H1 (cell line): ENCODE data around the gene SEMA6D. TPM values are rescaled to one million over a fixed set of nuclear protein-coding genes. Genes with fewer than 3 reads are reported as not detected.

ENCODE experiments used
- CTCF ChIA-PET: fragments of 300-600 bp; sonication (Branson Sonifier 250); formaldehyde crosslinking; loops from one replicate; lab custom pipeline; 2021; ENCODE audit not compliant: partially characterized antibody; lab: Charles Lee
- POLR2A ChIA-PET: fragments of 300-600 bp; sonication (Branson Sonifier 250); formaldehyde crosslinking; loops from one replicate; lab custom pipeline; 2021; ENCODE audit warnings: inconsistent platforms; ENCODE audit not compliant: partially characterized antibody; lab: Charles Lee
- DNase-seq, 2 experiments: peaks; one replicate each; pipeline versions ENCODE4 v3.0.0 to v3.0.0-alpha.2; 2010 to 2022; ENCODE audit warnings: low spot score in 2 of 2, low read depth in 1 of 2, mixed read lengths in 1 of 2
- FAIRE-seq: peaks from 2 replicates; lab custom pipeline; 2011; peaks lifted over from hg19 to GRCh38; lab: Jason Lieb, UNC
- H2AFZ ChIP-seq: 2 replicates; pipeline ENCODE4 v1.8.1; 2012; ENCODE audit warnings: low read length, inconsistent platforms
- H2AK5ac ChIP-seq: 2 replicates; pipeline ENCODE4 v1.6.1; 2013; ENCODE audit warnings: low read depth, low read length
- H2BK120ac ChIP-seq: replicated peaks from 2 replicates; pipeline ENCODE3; 2013; ENCODE audit warnings: low read depth, low read length, inconsistent platforms
- H2BK12ac ChIP-seq: 2 replicates; pipeline ENCODE4 v1.6.1; 2013; ENCODE audit warnings: low read depth, low read length
- H2BK15ac ChIP-seq: 2 replicates; pipeline ENCODE4 v1.6.1; 2013; ENCODE audit warnings: low read length
- H2BK20ac ChIP-seq: 2 replicates; pipeline ENCODE4 v1.6.1; 2013; ENCODE audit warnings: low read length
- H2BK5ac ChIP-seq: 2 replicates; pipeline ENCODE4 v1.6.1; 2013; ENCODE audit warnings: low read depth, low read length
- H3K14ac ChIP-seq: 2 replicates; pipeline ENCODE4 v1.6.1; 2013; ENCODE audit warnings: inconsistent platforms; ENCODE audit not compliant: insufficient read length
- H3K18ac ChIP-seq: 2 replicates; pipeline ENCODE4 v1.6.1; 2013; ENCODE audit warnings: low read length; ENCODE audit errors: extremely low read depth
- H3K23ac ChIP-seq: 2 replicates; pipeline ENCODE4 v1.6.1; 2013; ENCODE audit warnings: inconsistent platforms; ENCODE audit not compliant: insufficient read length
- H3K23me2 ChIP-seq: 2 replicates; pipeline ENCODE4 v1.6.1; 2013; ENCODE audit warnings: low read depth, low read length
- H3K27ac ChIP-seq: 2 replicates; pipeline ENCODE4 v1.6.1; 2011; ENCODE audit warnings: low read depth, low read length, inconsistent platforms
- H3K27me3 ChIP-seq, 4 experiments: replicated peaks in 1 of 4; 1 replicate in 1 of 4; 2 replicates in 3 of 4; pipeline versions ENCODE4 v1.6.1 to v1.8.1; 2011 to 2013; ENCODE audit warnings: low read length in 3 of 4, mild to moderate bottlenecking in 3 of 4, inconsistent platforms in 2 of 4, mixed read lengths in 2 of 4, moderate library complexity in 1 of 4; ENCODE audit not compliant: control insufficient read depth in 3 of 4, insufficient read depth in 3 of 4; ENCODE audit errors: extremely low read depth in 1 of 4
- H3K36me3 ChIP-seq, 4 experiments: 2 replicates each; pipeline versions ENCODE4 v1.6.1 to v1.8.1; 2011 to 2013; ENCODE audit warnings: mild to moderate bottlenecking in 4 of 4, low read length in 3 of 4, moderate library complexity in 2 of 4, control low read depth in 1 of 4, inconsistent platforms in 1 of 4; ENCODE audit not compliant: insufficient read depth in 4 of 4, control insufficient read depth in 2 of 4
- H3K4ac ChIP-seq: replicated peaks from 2 replicates; pipeline ENCODE3; 2013; ENCODE audit warnings: low read length, low read depth, mixed read lengths, inconsistent platforms; ENCODE audit not compliant: insufficient read length
- H3K4me1 ChIP-seq, 4 experiments: replicated peaks in 1 of 4; 1 replicate in 1 of 4; 2 replicates in 3 of 4; pipeline versions ENCODE4 v1.6.1 to v1.8.1; 2011 to 2013; ENCODE audit warnings: low read length in 3 of 4, inconsistent platforms in 2 of 4, mixed read lengths in 1 of 4; ENCODE audit not compliant: insufficient read depth in 4 of 4, control insufficient read depth in 3 of 4
- H3K4me2 ChIP-seq, 2 experiments: 2 replicates each; pipeline versions ENCODE4 v1.6.1 to v1.8.1; 2011 to 2013; ENCODE audit warnings: low read depth in 2 of 2, low read length in 2 of 2, control low read depth in 1 of 2, inconsistent platforms in 1 of 2, mild to moderate bottlenecking in 1 of 2; ENCODE audit not compliant: insufficient read depth in 1 of 2
- H3K4me3 ChIP-seq, 4 experiments: fragments of 200-600, 300-600 bp in 1 of 4; sonication (generic), shearing (Covaris generic), sonication (Bioruptor Twin) in 1 of 4; 2 replicates each; pipeline versions ENCODE4 v1.5.1 to v1.8.1; 2011 to 2016; ENCODE audit warnings: low read length in 4 of 4, low read depth in 3 of 4, control low read depth in 2 of 4, inconsistent platforms in 2 of 4, mild to moderate bottlenecking in 2 of 4, mixed read lengths in 1 of 4, moderate library complexity in 1 of 4; ENCODE audit not compliant: insufficient read depth in 2 of 4; ENCODE audit errors: extremely low read depth in 1 of 4
- H3K56ac ChIP-seq: replicated peaks from 2 replicates; pipeline ENCODE3; 2013; ENCODE audit warnings: low read depth, mild to moderate bottlenecking, mixed read lengths, low read length, inconsistent platforms; ENCODE audit not compliant: insufficient read length
- H3K79me1 ChIP-seq: 2 replicates; pipeline ENCODE4 v1.6.1; 2013; ENCODE audit warnings: low read depth, low read length, control low read depth
- H3K79me2 ChIP-seq, 2 experiments: 2 replicates each; pipeline versions ENCODE4 v1.6.1 to v1.8.1; 2012 to 2013; ENCODE audit warnings: low read length in 2 of 2, mild to moderate bottlenecking in 2 of 2, inconsistent platforms in 1 of 2; ENCODE audit not compliant: insufficient read depth in 2 of 2, control insufficient read depth in 1 of 2
- H3K9ac ChIP-seq, 4 experiments: replicated peaks in 1 of 4; 1 replicate in 1 of 4; 2 replicates in 3 of 4; pipeline versions ENCODE4 v1.6.1 to v1.8.1; 2011 to 2013; ENCODE audit warnings: low read depth in 3 of 4, low read length in 3 of 4, control low read depth in 2 of 4, mild to moderate bottlenecking in 2 of 4, moderate library complexity in 2 of 4, inconsistent platforms in 1 of 4; ENCODE audit errors: extremely low read depth in 1 of 4
- H3K9me3 ChIP-seq, 2 experiments: 2 replicates each; pipeline versions ENCODE4 v1.6.1 to v1.8.1; 2012 to 2013; ENCODE audit warnings: mild to moderate bottlenecking in 2 of 2, moderate library complexity in 2 of 2, control low read depth in 1 of 2, inconsistent platforms in 1 of 2, low read depth in 1 of 2, low read length in 1 of 2, mixed read lengths in 1 of 2; ENCODE audit not compliant: insufficient read depth in 2 of 2
- H4K20me1 ChIP-seq, 2 experiments: replicated peaks in 1 of 2; 2 replicates each; pipeline versions ENCODE3 to v1.8.1; 2011 to 2013; ENCODE audit warnings: inconsistent platforms in 2 of 2, low read length in 2 of 2, mild to moderate bottlenecking in 1 of 2; ENCODE audit not compliant: insufficient read depth in 2 of 2, control insufficient read depth in 1 of 2
- H4K5ac ChIP-seq: 2 replicates; pipeline ENCODE4 v1.6.1; 2013; ENCODE audit warnings: low read length, low read depth, mixed read lengths, inconsistent platforms; ENCODE audit not compliant: insufficient read length
- H4K8ac ChIP-seq: 2 replicates; pipeline ENCODE4 v1.8.0; 2013; ENCODE audit warnings: mild to moderate bottlenecking, moderate library complexity, low read length, inconsistent platforms; ENCODE audit not compliant: insufficient read depth; ENCODE audit errors: extremely low read depth
- H4K91ac ChIP-seq: replicated peaks from 2 replicates; pipeline ENCODE3; 2013; ENCODE audit warnings: low read length, mixed read lengths, inconsistent platforms; ENCODE audit not compliant: insufficient read length
- WGBS, 2 experiments: shearing (Covaris generic) in 1 of 2; methylation state at CpG; one replicate each; pipeline versions ENCODE4 v1.1.6 to v1.1.7; 2013 to 2015; ENCODE audit warnings: low lambda C conversion rate in 2 of 2, mixed read lengths in 2 of 2, inconsistent platforms in 1 of 2, low coverage in 1 of 2, missing lambda C conversion rate in 1 of 2; ENCODE audit not compliant: insufficient replicate concordance in 2 of 2, insufficient coverage in 1 of 2, insufficient read length in 1 of 2; ENCODE audit errors: extremely low coverage in 1 of 2, missing lambda C conversion rate in 1 of 2; 5-methylcytosine and 5-hydroxymethylcytosine counted together
- long read RNA-seq, 2 experiments: library from RNA in 1 of 2; library from capped mRNA in 1 of 2; stranded (forward); transcript quantifications; one replicate each; pipeline ENCODE4 v2.0.0, GENCODE V29; 2021; ENCODE audit warnings: inconsistent platforms in 1 of 2
- polyA minus RNA-seq, 3 experiments: library from RNA; depleted of rRNA, polyadenylated mRNA; stranded (reverse); fragments of >200 nt; gene quantifications; 1 replicate in 2 of 3; 2 replicates in 1 of 3; pipeline ENCODE4 v1.2.3, GENCODE V29; 2011
- polyA plus RNA-seq, 7 experiments: library from polyadenylated mRNA; depleted of rRNA in 3 of 7; stranded (reverse) in 5 of 7; unstranded in 2 of 7; fragments of >200 nt in 5 of 7; fragments of 200-250 nt in 2 of 7; gene quantifications; 1 replicate in 5 of 7; 2 replicates in 1 of 7; 4 replicates in 1 of 7; pipeline versions ENCODE4 v1.2.1 to v1.2.3, GENCODE V29; 2011 to 2013; ENCODE audit warnings: missing spikeins in 2 of 7, mixed read lengths in 2 of 7
- total RNA-seq: library from RNA; stranded (reverse); fragmentation: NEBNext Ultra II Directional; extraction: Animal tissue kit (Norgen Biotek cat#: 25700); gene quantifications from 2 replicates; pipeline ENCODE4 v1.2.1, GENCODE V29; 2021
- TF ChIP-seq, protein P1 (sequence below), 3 experiments: IDR thresholded peaks; 1 replicate in 2 of 3; 2 replicates in 1 of 3; pipeline versions ENCODE4 v1.5.1 to v1.6.1; 2011; ENCODE audit warnings: low read length in 3 of 3, mild to moderate bottlenecking in 3 of 3, inconsistent platforms in 2 of 3, low read depth in 1 of 3, moderate library complexity in 1 of 3; ENCODE audit not compliant: insufficient read depth in 1 of 3; ENCODE audit errors: control extremely low read depth in 1 of 3

SEMA6D gene, protein sequence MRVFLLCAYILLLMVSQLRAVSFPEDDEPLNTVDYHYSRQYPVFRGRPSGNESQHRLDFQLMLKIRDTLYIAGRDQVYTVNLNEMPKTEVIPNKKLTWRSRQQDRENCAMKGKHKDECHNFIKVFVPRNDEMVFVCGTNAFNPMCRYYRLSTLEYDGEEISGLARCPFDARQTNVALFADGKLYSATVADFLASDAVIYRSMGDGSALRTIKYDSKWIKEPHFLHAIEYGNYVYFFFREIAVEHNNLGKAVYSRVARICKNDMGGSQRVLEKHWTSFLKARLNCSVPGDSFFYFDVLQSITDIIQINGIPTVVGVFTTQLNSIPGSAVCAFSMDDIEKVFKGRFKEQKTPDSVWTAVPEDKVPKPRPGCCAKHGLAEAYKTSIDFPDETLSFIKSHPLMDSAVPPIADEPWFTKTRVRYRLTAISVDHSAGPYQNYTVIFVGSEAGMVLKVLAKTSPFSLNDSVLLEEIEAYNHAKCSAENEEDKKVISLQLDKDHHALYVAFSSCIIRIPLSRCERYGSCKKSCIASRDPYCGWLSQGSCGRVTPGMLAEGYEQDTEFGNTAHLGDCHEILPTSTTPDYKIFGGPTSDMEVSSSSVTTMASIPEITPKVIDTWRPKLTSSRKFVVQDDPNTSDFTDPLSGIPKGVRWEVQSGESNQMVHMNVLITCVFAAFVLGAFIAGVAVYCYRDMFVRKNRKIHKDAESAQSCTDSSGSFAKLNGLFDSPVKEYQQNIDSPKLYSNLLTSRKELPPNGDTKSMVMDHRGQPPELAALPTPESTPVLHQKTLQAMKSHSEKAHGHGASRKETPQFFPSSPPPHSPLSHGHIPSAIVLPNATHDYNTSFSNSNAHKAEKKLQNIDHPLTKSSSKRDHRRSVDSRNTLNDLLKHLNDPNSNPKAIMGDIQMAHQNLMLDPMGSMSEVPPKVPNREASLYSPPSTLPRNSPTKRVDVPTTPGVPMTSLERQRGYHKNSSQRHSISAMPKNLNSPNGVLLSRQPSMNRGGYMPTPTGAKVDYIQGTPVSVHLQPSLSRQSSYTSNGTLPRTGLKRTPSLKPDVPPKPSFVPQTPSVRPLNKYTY
- 2.2 and 3.7 TPM in 2 replicates for total RNA-seq
- 2.5 and 3.8 TPM in 2 replicates for polyA plus RNA-seq (2011; rRNA removed)
- 4.4 TPM for polyA plus RNA-seq (2011; cell fraction: cytosol; rRNA removed)
- 4.8 TPM for polyA plus RNA-seq (2011; cell fraction: nucleus; rRNA removed)
- 1.7 to 3.8 TPM (median 3.2 TPM) in 4 replicates for polyA plus RNA-seq (2012, experiment 1 of 2)
- 0.22 TPM for polyA plus RNA-seq (2012, experiment 2 of 2)
- 1.0 TPM for polyA plus RNA-seq (2013, experiment 1 of 2)
- polyA plus RNA-seq (2013, experiment 2 of 2): 0.68 TPM
- 12.7 and 23.9 TPM in 2 replicates for polyA minus RNA-seq (2011; rRNA and poly(A)+ RNA removed)
- 6.4 TPM for polyA minus RNA-seq (2011; cell fraction: cytosol; rRNA and poly(A)+ RNA removed)
- polyA minus RNA-seq (2011; cell fraction: nucleus; rRNA and poly(A)+ RNA removed): 13.2 TPM
- long read RNA-seq, experiment 1, partial matches to known transcripts: 0 of 3 reads
- long read RNA-seq, experiment 1, other reads (novel, unspliced or antisense): 3 of 3 reads
- long read RNA-seq, experiment 2, partial matches to known transcripts: 0 of 1 reads
- long read RNA-seq, experiment 2, other reads (novel, unspliced or antisense): 1 of 1 reads

- H3K9me3 ChIP-seq: no peaks in the 10 kb centered on the region
- no peak within 1 kb of the TSS for H2BK15ac ChIP-seq
- H3K36me3 ChIP-seq: no peaks in the 10 kb centered on the region
- no peak within 1 kb of the TSS for H2BK120ac ChIP-seq
- no peaks in the 10 kb centered on the region for H4K20me1 ChIP-seq
- no peaks in the 10 kb centered on the region for H3K79me2 ChIP-seq
- peak within 1 kb of the TSS; percentile 57 for H4K5ac ChIP-seq
- CTCF ChIA-PET: interaction anchor here (0.6 to 3.7 kb wide), 17 partner anchors 11 to 887 kb away, joined by 3 to 23 read pairs (median 3); no protein-coding TSS in a partner anchor
- H2BK20ac ChIP-seq: peak within 1 kb of the TSS; percentile 37; the same call in 1 of the 2 replicates
- H2BK12ac ChIP-seq: no peak within 1 kb of the TSS
- POLR2A ChIA-PET: no interaction called here
- peak within 1 kb of the TSS; percentile 27; the same call in 1 of the 2 replicates for H3K18ac ChIP-seq
- H3K14ac ChIP-seq: no peak within 1 kb of the TSS
- 0 out of 2 replicates have a peak within 1 kb of the TSS, but pooled peaks have one; percentile 32 for H4K8ac ChIP-seq
- peak within 1 kb of the TSS in 2 of 4 experiments; percentile 14 to 16; a peak in 2 of 7 replicates for H3K9ac ChIP-seq
- DNase-seq: peak; percentile 31 to 79
- no peak within 1 kb of the TSS for H3K4ac ChIP-seq
- 0 out of 2 replicates have a peak within 1 kb of the TSS, but pooled peaks have one; percentile 59 for H2AFZ ChIP-seq
- H4K91ac ChIP-seq: no peak within 1 kb of the TSS
- H3K4me1 ChIP-seq: peaks cover 1 to 7% (median 4%) of the 10 kb centered on the region in 4 experiments; a peak in 3 of 7 replicates
- no peak for FAIRE-seq
- no peak within 1 kb of the TSS for H3K27ac ChIP-seq
- no peak within 1 kb of the TSS for H3K56ac ChIP-seq
- 0% methylated on average over 13 of the region's 40 CpGs; no CpG with 5 or more reads in 1 of the 2 experiments for WGBS, 2 experiments
- peaks cover 11% of the 10 kb centered on the region; the same call in 1 of the 2 replicates for H3K23me2 ChIP-seq
- H3K27me3 ChIP-seq: peaks cover 0 to 23% (median 17%) of the 10 kb centered on the region in 4 experiments; a peak in 6 of 7 replicates
- no peak within 1 kb of the TSS for H2AK5ac ChIP-seq
- H3K4me2 ChIP-seq: peak within 1 kb of the TSS; percentile 94 to 96
- peak within 1 kb of the TSS; percentile 72 to 84 (median 78) for H3K4me3 ChIP-seq
- H3K23ac ChIP-seq: no peak within 1 kb of the TSS
- H3K79me1 ChIP-seq: no peaks in the 10 kb centered on the region
- no peak within 1 kb of the TSS; the same call in 1 of the 2 replicates for H2BK5ac ChIP-seq
- TF ChIP-seq, protein P1, sequence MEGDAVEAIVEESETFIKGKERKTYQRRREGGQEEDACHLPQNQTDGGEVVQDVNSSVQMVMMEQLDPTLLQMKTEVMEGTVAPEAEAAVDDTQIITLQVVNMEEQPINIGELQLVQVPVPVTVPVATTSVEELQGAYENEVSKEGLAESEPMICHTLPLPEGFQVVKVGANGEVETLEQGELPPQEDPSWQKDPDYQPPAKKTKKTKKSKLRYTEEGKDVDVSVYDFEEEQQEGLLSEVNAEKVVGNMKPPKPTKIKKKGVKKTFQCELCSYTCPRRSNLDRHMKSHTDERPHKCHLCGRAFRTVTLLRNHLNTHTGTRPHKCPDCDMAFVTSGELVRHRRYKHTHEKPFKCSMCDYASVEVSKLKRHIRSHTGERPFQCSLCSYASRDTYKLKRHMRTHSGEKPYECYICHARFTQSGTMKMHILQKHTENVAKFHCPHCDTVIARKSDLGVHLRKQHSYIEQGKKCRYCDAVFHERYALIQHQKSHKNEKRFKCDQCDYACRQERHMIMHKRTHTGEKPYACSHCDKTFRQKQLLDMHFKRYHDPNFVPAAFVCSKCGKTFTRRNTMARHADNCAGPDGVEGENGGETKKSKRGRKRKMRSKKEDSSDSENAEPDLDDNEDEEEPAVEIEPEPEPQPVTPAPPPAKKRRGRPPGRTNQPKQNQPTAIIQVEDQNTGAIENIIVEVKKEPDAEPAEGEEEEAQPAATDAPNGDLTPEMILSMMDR (IDR thresholded peaks at IDR 0.05; ENCODE audit: control extremely low read depth in 1 of 3, insufficient read depth in 1 of 3, low read depth in 1 of 3, low read length in 3 of 3): peak in 2 of 3 experiments; percentile 39 to 49; a peak in 3 of 4 replicates
These were observed at the start of gene SEMA6D for GRCh38 chr15:47717036-47717612. Gene SEMA6D (plus strand): TSS chr15:47717505. CDS start chr15:47759799, 42,294 bp downstream.
